Effector CD4-positive, alpha-beta T cell (primary cell): ENCODE data around the gene CDC42BPG.

Source experiments
- DNase-seq: peaks from one replicate; pipeline ENCODE4 v3.0.0-alpha.2; 2020

The CDC42BPG gene

GRCh38 chr11:64864473-64865285 lies 20.2 kb upstream of the CDC42BPG start:
- DNase-seq = no peak

GRCh38 chr11:64864135-64864472 lies 19.7 kb upstream of the CDC42BPG start:
- DNase-seq = no peak

GRCh38 chr11:64863391-64864060 lies 19.1 kb upstream of the CDC42BPG start:
- no peak for DNase-seq

GRCh38 chr11:64862987-64863390 lies 18.5 kb upstream of the CDC42BPG start:
- no peak for DNase-seq

- DNase-seq = no peak
Measured at GRCh38 chr11:64861227-64861975, 16.9 kb upstream of the CDC42BPG start.

- peak; percentile 39 for DNase-seq
Measured at GRCh38 chr11:64859542-64860414, 15.3 kb upstream of the CDC42BPG start.

GRCh38 chr11:64858467-64859263 lies 14.2 kb upstream of the CDC42BPG start:
- peak; percentile 56 for DNase-seq

- DNase-seq = no peak
Measured at GRCh38 chr11:64857485-64857884, 13.0 kb upstream of the CDC42BPG start.

- peak; percentile 42 for DNase-seq
Measured at GRCh38 chr11:64856382-64857227, 12.2 kb upstream of the CDC42BPG start.

- DNase-seq = no peak
Measured at GRCh38 chr11:64855596-64856304, 11.3 kb upstream of the CDC42BPG start.

- peak; percentile 49 for DNase-seq
Measured at GRCh38 chr11:64854534-64855502, 10.4 kb upstream of the CDC42BPG start.

GRCh38 chr11:64854157-64854533 lies 9.7 kb upstream of the CDC42BPG start:
- no peak for DNase-seq

- no peak for DNase-seq
Measured at GRCh38 chr11:64853709-64854108, 9.3 kb upstream of the CDC42BPG start.

- no peak for DNase-seq
Measured at GRCh38 chr11:64852804-64853509, 8.5 kb upstream of the CDC42BPG start.

GRCh38 chr11:64851831-64852351 lies 7.4 kb upstream of the CDC42BPG start:
- DNase-seq = no peak

GRCh38 chr11:64850979-64851567 lies 6.6 kb upstream of the CDC42BPG start:
- DNase-seq = peak; percentile 56

- DNase-seq = no peak
Measured at GRCh38 chr11:64849598-64850356, 5.3 kb upstream of the CDC42BPG start.
